HUDEP-2 (cell line): ENCODE data around the gene MID1IP1.
A peak's percentile ranks its signal among the peaks of the same experiment; 100 is the strongest.

Experiments used
- DNase-seq, 76 experiments: peaks; one replicate each; lab custom pipeline; 2025; ENCODE audit not compliant: unreplicated experiment in 76 of 76; lab: John Stamatoyannopoulos, UW

MID1IP1 gene

GRCh38 chrX:38811515-38812243 lies 10.4 kb downstream of the MID1IP1 start:
- no peak for DNase-seq

- DNase-seq, result no peak
Observed at GRCh38 chrX:38816155-38816554, 14.9 kb downstream of the MID1IP1 start.

DNA sequence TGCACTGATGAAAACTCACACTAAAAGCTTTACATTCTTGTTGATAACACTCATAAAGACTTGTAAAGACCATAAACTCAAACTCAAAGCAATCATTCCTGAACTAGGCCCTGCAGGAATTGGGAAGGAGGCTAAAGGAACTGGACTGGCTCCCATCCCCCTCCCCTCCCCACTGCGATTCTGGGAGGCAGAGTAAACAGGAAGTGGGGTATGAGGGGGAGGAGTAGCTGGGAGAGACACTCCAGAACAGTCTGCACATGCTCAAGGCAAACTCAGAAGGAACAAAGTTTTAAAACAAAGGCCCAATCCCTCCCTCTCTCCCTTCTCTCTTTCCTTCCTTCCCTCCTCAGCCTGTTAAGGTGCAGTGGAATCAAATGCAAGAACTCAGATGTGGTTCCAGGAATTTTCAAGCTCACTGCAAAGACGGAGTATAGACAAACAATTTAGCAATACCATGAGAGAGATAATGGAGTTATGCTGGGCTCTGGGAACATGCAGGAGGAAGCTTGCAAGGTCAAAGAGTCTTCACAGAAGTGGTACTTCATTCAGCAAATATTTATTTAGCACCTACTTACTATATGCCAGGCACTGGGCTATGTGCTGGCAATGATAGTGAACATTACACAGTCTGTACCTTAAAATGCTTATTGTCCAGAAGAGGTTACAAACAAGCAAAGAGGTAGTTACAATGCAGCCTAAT lies 15.9 kb downstream of the MID1IP1 start:
- DNase-seq, result peak in 7 of 76 experiments; percentile 0 to 2 (median 1)

GRCh38 chrX:38819163-38819562 lies 17.9 kb downstream of the MID1IP1 start:
- DNase-seq, result no peak

DNA sequence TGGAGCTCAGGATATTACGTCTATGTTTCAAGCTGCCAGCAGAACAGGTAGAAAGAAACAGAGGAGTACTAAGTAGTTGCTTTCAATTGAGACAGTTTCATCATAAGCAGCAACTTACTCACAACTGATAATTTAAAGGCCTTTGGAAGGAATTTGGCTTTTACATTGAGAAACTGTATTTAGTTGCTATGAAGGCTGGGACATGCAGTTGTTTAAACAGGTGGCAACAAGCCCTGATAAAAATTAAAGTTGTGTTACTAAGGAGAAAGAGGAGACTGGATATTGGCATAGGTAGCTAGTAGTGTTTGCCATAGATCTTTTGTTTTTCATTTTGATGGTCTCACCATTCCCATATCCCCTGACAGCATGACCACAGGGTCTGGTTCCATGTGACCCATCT lies 18.4 kb downstream of the MID1IP1 start:
- DNase-seq, result no peak

GRCh38 chrX:38820751-38821150 lies 19.5 kb downstream of the MID1IP1 start:
- no peak for DNase-seq

DNA sequence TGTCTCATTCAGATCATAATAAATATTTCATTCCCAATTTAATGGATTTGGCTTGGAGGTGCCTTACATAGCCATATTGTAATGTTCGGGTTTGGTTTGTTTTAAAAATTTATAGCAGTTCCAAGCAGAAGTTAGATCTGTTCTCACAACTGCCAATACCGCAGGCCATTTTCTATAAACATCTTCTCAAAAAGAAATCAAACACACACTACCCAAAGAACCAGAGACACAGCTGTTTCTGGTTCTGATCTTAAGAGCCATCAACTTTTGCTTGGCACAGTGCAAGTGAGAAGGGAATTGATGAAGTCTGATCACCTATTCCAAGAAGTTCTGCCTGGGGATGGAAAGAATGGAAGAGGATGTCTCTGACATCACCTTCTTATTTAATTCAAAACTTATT lies 22.9 kb downstream of the MID1IP1 start:
- no peak for DNase-seq

GRCh38 chrX:38831949-38832348 lies 30.7 kb downstream of the MID1IP1 start:
- DNase-seq, result no peak

GRCh38 chrX:38837389-38837788 lies 36.1 kb downstream of the MID1IP1 start:
- DNase-seq, result no peak

DNA sequence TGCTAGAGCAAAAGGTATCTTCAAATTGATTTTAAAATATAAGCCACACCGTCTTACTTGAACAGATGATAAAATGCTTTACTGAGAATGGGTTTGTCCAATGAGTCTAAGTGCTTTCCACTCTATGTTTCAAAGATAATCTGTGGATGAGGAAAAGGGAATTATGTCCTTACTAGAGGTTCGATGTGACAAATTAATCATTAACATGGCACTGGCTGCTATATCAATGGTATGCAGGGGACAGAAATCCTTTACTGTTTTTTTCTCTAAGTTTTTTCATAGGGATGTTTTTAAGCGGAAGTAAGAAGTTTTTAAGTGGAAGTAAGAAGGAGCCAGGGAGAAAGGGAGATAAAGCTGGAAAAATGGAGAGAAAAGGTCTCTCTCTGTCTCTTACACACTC lies 38.0 kb downstream of the MID1IP1 start:
- DNase-seq, result no peak

GRCh38 chrX:38839944-38840343 lies 38.7 kb downstream of the MID1IP1 start:
- DNase-seq, result no peak

GRCh38 chrX:38841750-38842149 lies 40.5 kb downstream of the MID1IP1 start:
- peak in 32 of 76 experiments; percentile 0 to 68 (median 12) for DNase-seq

GRCh38 chrX:38845426-38845825 lies 44.2 kb downstream of the MID1IP1 start:
- DNase-seq, result no peak

DNA sequence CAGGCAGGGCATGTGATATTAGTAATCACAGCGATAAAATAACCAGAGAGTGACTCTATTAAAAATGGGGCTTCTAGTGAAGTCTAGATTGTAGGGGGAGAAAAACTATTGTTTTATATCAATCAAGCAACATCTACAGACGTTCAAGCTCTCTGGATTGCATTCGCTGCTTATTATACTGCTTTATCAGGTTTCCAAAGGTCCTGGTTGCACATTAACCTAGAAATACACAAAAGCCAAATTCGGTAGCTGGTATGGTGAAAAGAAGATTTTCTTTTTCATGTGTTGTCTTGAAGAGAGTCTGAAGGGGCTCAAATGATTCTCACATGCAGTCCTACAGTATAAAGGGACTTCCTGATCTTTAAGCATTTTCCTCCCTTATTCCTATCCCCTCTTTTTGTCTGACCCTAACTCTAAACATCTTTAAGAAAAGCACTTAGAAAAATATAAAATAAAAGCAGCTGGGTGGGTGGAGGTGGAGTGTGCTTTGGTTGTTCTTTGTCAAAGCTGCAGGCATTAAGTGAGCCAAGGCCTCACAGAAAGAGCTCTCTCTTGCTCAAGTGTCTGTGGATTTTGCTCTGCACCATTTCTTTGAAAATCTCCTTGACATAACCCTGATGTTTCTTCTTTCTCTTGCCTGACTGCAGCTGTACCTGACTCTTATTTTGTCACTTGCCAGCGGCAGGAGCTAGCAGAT lies 46.1 kb downstream of the MID1IP1 start:
- DNase-seq, result no peak

DNA sequence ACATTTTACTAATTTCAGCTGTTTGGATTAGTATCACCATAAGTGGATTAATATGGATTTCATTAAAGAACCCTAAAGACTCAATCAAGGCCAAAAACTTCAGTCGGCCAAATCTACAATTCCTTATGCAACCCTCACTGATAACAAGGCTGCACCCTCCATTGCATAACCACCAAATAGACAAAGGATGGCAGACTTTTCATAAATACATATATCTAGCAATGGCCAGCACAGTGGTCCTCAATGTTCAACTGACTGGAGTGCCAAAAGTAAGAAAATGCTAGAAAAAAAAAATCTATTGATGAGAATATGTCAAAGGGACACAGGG lies 46.6 kb downstream of the MID1IP1 start:
- DNase-seq, result no peak

DNA sequence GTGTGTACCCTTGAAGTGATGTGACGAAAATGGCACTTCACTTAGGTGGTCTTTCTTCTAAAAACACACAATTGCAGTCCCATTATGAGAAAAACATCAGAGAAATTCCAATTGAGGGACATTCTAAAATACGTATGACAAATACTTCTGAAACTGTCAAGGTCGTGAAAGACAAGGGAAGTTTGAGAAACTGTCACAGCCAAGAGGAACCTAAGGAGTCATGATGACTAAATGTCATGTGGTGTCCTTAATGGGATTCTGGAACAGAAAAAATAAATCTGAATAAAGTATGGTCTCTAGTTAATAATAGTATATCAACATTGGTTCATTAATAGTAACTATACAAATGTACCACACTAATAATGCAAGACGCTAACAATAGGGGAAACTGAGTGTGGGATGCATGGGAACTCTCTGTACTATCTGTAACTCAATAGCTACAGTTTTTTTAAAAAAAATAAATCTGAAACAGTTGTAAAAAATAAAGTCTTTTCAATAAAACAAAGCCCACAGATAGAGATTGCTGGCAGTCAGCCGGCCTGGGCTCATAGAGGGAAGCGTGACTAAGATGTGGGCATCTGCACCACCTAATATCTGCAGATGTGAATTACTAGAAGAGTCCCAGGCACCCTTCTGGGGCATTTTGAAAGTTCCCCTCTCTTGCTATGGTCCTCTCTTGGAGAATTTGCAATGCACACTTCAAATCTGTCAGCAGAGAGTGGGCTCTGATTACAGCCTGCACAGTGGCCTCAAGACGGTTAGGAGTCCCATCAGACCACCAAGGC lies 47.6 kb downstream of the MID1IP1 start:
- no peak for DNase-seq

GRCh38 chrX:38850807-38851544 lies 49.7 kb downstream of the MID1IP1 start:
- DNase-seq, result no peak

- no peak for DNase-seq
Observed at GRCh38 chrX:38854305-38854704, 53.0 kb downstream of the MID1IP1 start.
